OCI-LY1 (cell line): Measurements from ENCODE around the gene NLN.

ENCODE experiments used
- H2AFZ ChIP-seq: fragments of 200-600 bp; sonication (generic), shearing (Covaris generic); 2 replicates; pipeline ENCODE4 v1.6.0; 2014; ENCODE audit warnings: antibody characterized with exemption, mild to moderate bottlenecking, low read length
- H3F3A ChIP-seq: fragments of 200-600 bp; sonication (generic), shearing (Covaris generic); 2 replicates; pipeline ENCODE4 v1.6.0; 2014; ENCODE audit warnings: mild to moderate bottlenecking, antibody characterized with exemption, low read length, moderate library complexity; ENCODE audit not compliant: insufficient read depth
- H3K27ac ChIP-seq: fragments of 200-600 bp; sonication (generic); 2 replicates; pipeline ENCODE4 v1.5.1; 2014; ENCODE audit warnings: low read length, mixed run types, mild to moderate bottlenecking, low read depth; ENCODE audit not compliant: poor library complexity, severe bottlenecking
- H3K27me3 ChIP-seq: fragments of 200-600 bp; sonication (generic); 2 replicates; pipeline ENCODE4 v1.6.0; 2014; ENCODE audit warnings: antibody characterized with exemption, mild to moderate bottlenecking, low read length, moderate library complexity; ENCODE audit not compliant: insufficient read depth
- H3K36me3 ChIP-seq: fragments of 200-600 bp; sonication (generic); 2 replicates; pipeline ENCODE4 v1.6.1; 2014; ENCODE audit warnings: mild to moderate bottlenecking, antibody characterized with exemption, low read length, moderate library complexity, mixed read lengths; ENCODE audit not compliant: insufficient read depth
- H3K4me1 ChIP-seq: fragments of 200-600 bp; sonication (generic); 2 replicates; pipeline ENCODE4 v1.5.1; 2014; ENCODE audit warnings: mild to moderate bottlenecking, low read length, moderate library complexity; ENCODE audit not compliant: insufficient read depth, severe bottlenecking
- H3K4me2 ChIP-seq: fragments of 200-600 bp; sonication (generic), shearing (Covaris generic); 2 replicates; pipeline ENCODE4 v1.6.1; 2014; ENCODE audit warnings: low read length
- H3K4me3 ChIP-seq: fragments of 200-600 bp; sonication (generic); 2 replicates; pipeline ENCODE4 v1.5.1; 2014; ENCODE audit warnings: low read length, low read depth, mild to moderate bottlenecking, mixed read lengths; ENCODE audit not compliant: poor library complexity, severe bottlenecking
- H3K79me2 ChIP-seq: fragments of 200-600 bp; shearing (Covaris generic); 2 replicates; pipeline ENCODE4 v1.6.1; 2016; ENCODE audit warnings: mixed run types, low read length, mixed read lengths; ENCODE audit not compliant: insufficient read depth
- H3K9ac ChIP-seq: fragments of 200-600 bp; sonication (generic), shearing (Covaris generic); 2 replicates; pipeline ENCODE4 v1.6.1; 2014; ENCODE audit warnings: mild to moderate bottlenecking, low read length, mixed read lengths
- H3K9me2 ChIP-seq: fragments of 200-600 bp; sonication (generic), shearing (Covaris generic); 2 replicates; pipeline ENCODE4 v1.6.1; 2014; ENCODE audit warnings: low read depth, mild to moderate bottlenecking, low read length, mixed read lengths
- H3K9me3 ChIP-seq: fragments of 200-600 bp; shearing (Covaris generic); 2 replicates; pipeline ENCODE4 v1.6.1; 2014; ENCODE audit warnings: low read length, mixed read lengths
- H4K20me1 ChIP-seq: fragments of 200-600 bp; sonication (generic), shearing (Covaris generic); 2 replicates; pipeline ENCODE4 v1.6.0; 2016; ENCODE audit warnings: mild to moderate bottlenecking, low read length; ENCODE audit not compliant: insufficient read depth
- EZH2 ChIP-seq: fragments of 200-600 bp; sonication (generic), shearing (Covaris generic); IDR thresholded peaks from 2 replicates; pipeline ENCODE4 v1.8.0; 2017; ENCODE audit warnings: borderline replicate concordance, mixed run types, mild to moderate bottlenecking, antibody characterized with exemption, low read length, moderate library complexity, mixed read lengths
- TF ChIP-seq, protein P1 (sequence below): fragments of 200-600 bp; sonication (generic), shearing (Covaris generic); IDR thresholded peaks from 2 replicates; pipeline ENCODE4 v1.5.1; 2017; ENCODE audit warnings: mild to moderate bottlenecking, antibody characterized with exemption, low read length, moderate library complexity, mixed read lengths

The NLN gene

DNA sequence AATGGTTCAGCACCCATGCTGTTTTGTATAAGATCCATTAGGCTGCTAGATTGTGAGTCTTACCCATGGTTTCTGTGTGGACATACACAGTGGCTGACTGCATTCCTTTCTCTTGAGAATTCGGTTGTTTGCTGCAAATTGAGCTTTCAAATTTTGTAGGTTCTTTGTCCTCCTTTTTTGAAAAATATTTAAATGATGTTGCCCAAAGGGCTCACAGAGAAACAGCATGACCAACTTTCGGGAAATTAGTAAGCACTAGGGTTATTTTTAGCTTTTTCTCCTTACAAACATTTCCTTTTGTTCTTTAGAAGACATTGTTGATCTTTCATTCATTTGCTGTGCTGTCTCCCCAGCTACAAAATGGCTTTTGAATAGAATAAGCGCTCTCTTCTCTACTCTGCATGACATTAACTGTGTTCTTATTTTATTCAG, 79.4 kb downstream of the NLN start:
- no peak overlapping the region for H3K27ac ChIP-seq
- no peak overlapping the region for H3K9ac ChIP-seq
- TF ChIP-seq, protein P1, sequence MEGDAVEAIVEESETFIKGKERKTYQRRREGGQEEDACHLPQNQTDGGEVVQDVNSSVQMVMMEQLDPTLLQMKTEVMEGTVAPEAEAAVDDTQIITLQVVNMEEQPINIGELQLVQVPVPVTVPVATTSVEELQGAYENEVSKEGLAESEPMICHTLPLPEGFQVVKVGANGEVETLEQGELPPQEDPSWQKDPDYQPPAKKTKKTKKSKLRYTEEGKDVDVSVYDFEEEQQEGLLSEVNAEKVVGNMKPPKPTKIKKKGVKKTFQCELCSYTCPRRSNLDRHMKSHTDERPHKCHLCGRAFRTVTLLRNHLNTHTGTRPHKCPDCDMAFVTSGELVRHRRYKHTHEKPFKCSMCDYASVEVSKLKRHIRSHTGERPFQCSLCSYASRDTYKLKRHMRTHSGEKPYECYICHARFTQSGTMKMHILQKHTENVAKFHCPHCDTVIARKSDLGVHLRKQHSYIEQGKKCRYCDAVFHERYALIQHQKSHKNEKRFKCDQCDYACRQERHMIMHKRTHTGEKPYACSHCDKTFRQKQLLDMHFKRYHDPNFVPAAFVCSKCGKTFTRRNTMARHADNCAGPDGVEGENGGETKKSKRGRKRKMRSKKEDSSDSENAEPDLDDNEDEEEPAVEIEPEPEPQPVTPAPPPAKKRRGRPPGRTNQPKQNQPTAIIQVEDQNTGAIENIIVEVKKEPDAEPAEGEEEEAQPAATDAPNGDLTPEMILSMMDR, result no peak
- H3F3A ChIP-seq, result no peaks in the 10 kb centered on the region
- no peak overlapping the region for H3K4me3 ChIP-seq
- H3K27me3 ChIP-seq, result no peaks in the 10 kb centered on the region
- H2AFZ ChIP-seq, result no peak overlapping the region
- no peaks in the 10 kb centered on the region for H3K9me2 ChIP-seq
- no peaks in the 10 kb centered on the region for H3K4me1 ChIP-seq
- H3K9me3 ChIP-seq, result peaks cover 6% of the 10 kb centered on the region
- peaks cover 33% of the 10 kb centered on the region for H3K36me3 ChIP-seq
- no peaks in the 10 kb centered on the region for H3K79me2 ChIP-seq
- H3K4me2 ChIP-seq, result no peak overlapping the region
- no peaks in the 10 kb centered on the region for H4K20me1 ChIP-seq

DNA sequence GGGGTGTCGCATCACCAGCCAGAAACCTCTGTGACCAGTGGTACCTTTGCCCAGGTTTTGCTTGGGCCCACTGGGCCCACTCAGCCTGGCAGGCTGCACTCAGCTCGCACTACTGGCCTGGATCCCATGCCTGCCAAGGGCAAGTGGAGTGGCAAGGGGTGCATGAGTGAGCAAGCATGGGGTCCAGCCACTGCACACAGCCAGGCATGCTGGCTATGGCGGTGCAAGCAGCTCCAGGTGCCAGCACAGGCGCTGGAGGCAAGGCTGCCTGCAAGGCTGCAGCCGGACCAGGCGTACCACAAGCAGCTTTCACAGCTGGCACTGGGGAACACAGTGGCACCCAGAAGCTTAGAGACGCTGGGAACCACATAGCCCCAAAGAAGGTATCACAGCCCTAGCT, 80.1 kb downstream of the NLN start:
- H3K9me2 ChIP-seq, result no peaks in the 10 kb centered on the region
- no peaks in the 10 kb centered on the region for H4K20me1 ChIP-seq
- H3K4me3 ChIP-seq, result no peak overlapping the region
- no peak overlapping the region for H3K9ac ChIP-seq
- H3K79me2 ChIP-seq, result no peaks in the 10 kb centered on the region
- H3K27me3 ChIP-seq, result no peaks in the 10 kb centered on the region
- no peak for TF ChIP-seq EZH2
- TF ChIP-seq, protein P1, result no peak
- no peaks in the 10 kb centered on the region for H3K4me1 ChIP-seq
- H3K4me2 ChIP-seq, result no peak overlapping the region
- H3K36me3 ChIP-seq, result peaks cover 33% of the 10 kb centered on the region
- H2AFZ ChIP-seq, result no peak overlapping the region
- no peak overlapping the region for H3K27ac ChIP-seq
- peaks cover 6% of the 10 kb centered on the region for H3K9me3 ChIP-seq
- no peaks in the 10 kb centered on the region for H3F3A ChIP-seq

DNA sequence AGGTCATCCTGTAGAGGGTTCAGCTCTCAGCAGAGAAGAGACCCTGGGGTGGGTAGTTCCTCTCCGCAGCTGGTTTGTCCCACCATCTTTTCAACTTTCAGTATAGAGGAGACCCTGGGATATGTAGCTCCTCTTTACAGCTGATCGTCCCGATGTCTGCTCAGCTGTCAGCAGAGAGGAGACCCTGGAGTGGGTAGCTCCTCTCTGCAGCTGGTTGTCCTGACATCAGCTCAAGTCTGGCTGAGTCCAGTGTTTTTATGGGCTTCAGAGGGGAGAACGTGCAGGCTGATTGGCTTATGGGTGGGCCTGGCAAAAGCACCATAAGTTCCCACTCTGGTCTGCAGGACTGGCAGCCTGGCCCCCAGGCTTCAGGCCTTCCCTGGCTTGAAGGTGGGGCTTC, 80.8 kb downstream of the NLN start:
- H2AFZ ChIP-seq, result no peak overlapping the region
- no peak overlapping the region for H3K4me3 ChIP-seq
- no peaks in the 10 kb centered on the region for H3K27me3 ChIP-seq
- H4K20me1 ChIP-seq, result no peaks in the 10 kb centered on the region
- no peaks in the 10 kb centered on the region for H3K4me1 ChIP-seq
- H3K9ac ChIP-seq, result no peak overlapping the region
- H3K79me2 ChIP-seq, result no peaks in the 10 kb centered on the region
- H3F3A ChIP-seq, result no peaks in the 10 kb centered on the region
- H3K9me2 ChIP-seq, result no peaks in the 10 kb centered on the region
- H3K36me3 ChIP-seq, result peaks cover 33% of the 10 kb centered on the region
- peaks cover 6% of the 10 kb centered on the region for H3K9me3 ChIP-seq
- H3K27ac ChIP-seq, result no peak overlapping the region
- TF ChIP-seq EZH2, result no peak
- TF ChIP-seq, protein P1, result no peak
- H3K4me2 ChIP-seq, result no peak overlapping the region
